Caco-2 (cell line): ENCODE results near the gene HMCES. TPM values are rescaled to one million over a fixed set of nuclear protein-coding genes. Genes with fewer than 3 reads are reported as not detected.

ENCODE experiments used
- Bru-seq: library from RNA; stranded (reverse); fragments of 400-500 nt; gene quantifications from one replicate; lab custom pipeline; 2021; lab: Mats Ljungman, UMichigan
- BruChase-seq, 2 experiments: library from RNA; stranded (reverse); fragments of 400-500 nt; gene quantifications; one replicate each; lab custom pipeline; 2021; lab: Mats Ljungman, UMichigan
- BruUV-seq: library from RNA; stranded (reverse); fragments of 400-500 nt; replicated peaks from 2 replicates; lab custom pipeline; 2021; lab: Mats Ljungman, UMichigan
- CTCF ChIA-PET: fragments of 300-600 bp; sonication (Branson Sonifier 250); formaldehyde crosslinking; loops from one replicate; lab custom pipeline; 2022; ENCODE audit warnings: antibody characterized with exemption; lab: Charles Lee
- POLR2A ChIA-PET: fragments of 300-600 bp; sonication (Branson Sonifier 250); formaldehyde crosslinking; loops from one replicate; lab custom pipeline; 2022; ENCODE audit warnings: antibody characterized with exemption; lab: Charles Lee
- DNase-seq, 2 experiments: peaks; one replicate each; pipeline versions ENCODE4 v3.0.0 to v3.0.0-alpha.2; 2020 to 2022
- H3K27me3 ChIP-seq: replicated peaks from 2 replicates; pipeline ENCODE4 v1.6.0; 2011; ENCODE audit warnings: low read length; ENCODE audit not compliant: control insufficient read depth, insufficient read depth
- H3K36me3 ChIP-seq: 2 replicates; pipeline ENCODE4 v1.5.1; 2011; ENCODE audit warnings: low read length; ENCODE audit not compliant: control insufficient read depth, insufficient read depth
- H3K4me1 ChIP-seq: fragments of 250-450 bp; sonication (Bioruptor Pico); 2 replicates; pipeline ENCODE4 v1.5.1; 2020; ENCODE audit warnings: mild to moderate bottlenecking
- H3K4me3 ChIP-seq: 2 replicates; pipeline ENCODE4 v1.5.1; 2011; ENCODE audit warnings: low read depth, mild to moderate bottlenecking, control low read depth, low read length
- H3K9me3 ChIP-seq: fragments of 250-450 bp; sonication (Bioruptor Pico); 2 replicates; pipeline ENCODE4 v1.5.1; 2020; ENCODE audit warnings: mild to moderate bottlenecking, moderate library complexity
- H3K27ac Mint-ChIP-seq: one replicate; pipeline ENCODE4 v1.8.0; 2022; ENCODE audit warnings: mixed read lengths; ENCODE audit not compliant: unreplicated experiment
- H3K27me3 Mint-ChIP-seq: one replicate; pipeline ENCODE4 v1.8.0; 2022; ENCODE audit warnings: mixed read lengths; ENCODE audit not compliant: insufficient read depth, unreplicated experiment
- H3K36me3 Mint-ChIP-seq: one replicate; pipeline ENCODE4 v1.8.0; 2022; ENCODE audit warnings: mild to moderate bottlenecking, mixed read lengths; ENCODE audit not compliant: insufficient read depth, unreplicated experiment
- H3K4me1 Mint-ChIP-seq: one replicate; pipeline ENCODE4 v1.8.0; 2022; ENCODE audit warnings: low read depth, mixed read lengths; ENCODE audit not compliant: unreplicated experiment
- H3K4me3 Mint-ChIP-seq: one replicate; pipeline ENCODE4 v1.8.0; 2022; ENCODE audit warnings: mild to moderate bottlenecking, moderate library complexity, mixed read lengths; ENCODE audit not compliant: unreplicated experiment
- H3K9me3 Mint-ChIP-seq: one replicate; pipeline ENCODE4 v1.8.0; 2022; ENCODE audit warnings: mixed read lengths; ENCODE audit not compliant: unreplicated experiment
- intact Hi-C: fragments of 100-400 bp; cut with micrococcal nuclease; formaldehyde crosslinking; loops from one replicate; pipeline ENCODE4 v1.10.0; 2022; ENCODE audit not compliant: unreplicated experiment
- long read RNA-seq: library from polyadenylated mRNA; stranded (forward); transcript quantifications from one replicate; pipeline ENCODE4 v2.0.0, GENCODE V29; 2022
- total RNA-seq: library from RNA; stranded (reverse); gene quantifications from 2 replicates; pipeline ENCODE4 v1.2.3, GENCODE V29; 2022
- TF ChIP-seq, protein P1 (sequence below), 2 experiments: fragments of 200-600 bp in 1 of 2; IDR thresholded peaks; 1 replicate in 1 of 2; 2 replicates in 1 of 2; pipeline versions ENCODE4 v1.5.1 to v1.8.0; 2011 to 2022; ENCODE audit warnings: antibody characterized with exemption in 1 of 2, control low read depth in 1 of 2, inconsistent platforms in 1 of 2, low read depth in 1 of 2, low read length in 1 of 2, mild to moderate bottlenecking in 1 of 2, moderate library complexity in 1 of 2; ENCODE audit not compliant: insufficient read depth in 1 of 2, severe bottlenecking in 1 of 2, unreplicated experiment in 1 of 2

Gene HMCES, protein sequence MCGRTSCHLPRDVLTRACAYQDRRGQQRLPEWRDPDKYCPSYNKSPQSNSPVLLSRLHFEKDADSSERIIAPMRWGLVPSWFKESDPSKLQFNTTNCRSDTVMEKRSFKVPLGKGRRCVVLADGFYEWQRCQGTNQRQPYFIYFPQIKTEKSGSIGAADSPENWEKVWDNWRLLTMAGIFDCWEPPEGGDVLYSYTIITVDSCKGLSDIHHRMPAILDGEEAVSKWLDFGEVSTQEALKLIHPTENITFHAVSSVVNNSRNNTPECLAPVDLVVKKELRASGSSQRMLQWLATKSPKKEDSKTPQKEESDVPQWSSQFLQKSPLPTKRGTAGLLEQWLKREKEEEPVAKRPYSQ
- total RNA-seq (47.7 and 47.9 TPM in 2 replicates), Bru-seq, nascent RNA (percentile 65 among the genes with signal in this experiment), BruChase-seq, experiment 1, labeled RNA remaining after a 2-hour chase (percentile 68 among the genes with signal in this experiment), BruChase-seq, experiment 2, labeled RNA remaining after a 6-hour chase (percentile 79 among the genes with signal in this experiment)
- long read RNA-seq, transcript HMCES-201 (7 exons, 2,515 nt): major isoform, 83 of 157 reads
- long read RNA-seq, transcript HMCES-202 (7 exons, 1,763 nt): minor isoform, 9 of 157 reads
- long read RNA-seq, transcript HMCES-203 (6 exons, 1,490 nt): minor isoform, 11 of 157 reads
- long read RNA-seq, transcript HMCES-204 (7 exons, 1,952 nt): minor isoform, 14 of 157 reads
- long read RNA-seq, partial matches to known transcripts: 17 of 157 reads
- long read RNA-seq, other reads (novel, unspliced or antisense): 22 of 157 reads

DNA sequence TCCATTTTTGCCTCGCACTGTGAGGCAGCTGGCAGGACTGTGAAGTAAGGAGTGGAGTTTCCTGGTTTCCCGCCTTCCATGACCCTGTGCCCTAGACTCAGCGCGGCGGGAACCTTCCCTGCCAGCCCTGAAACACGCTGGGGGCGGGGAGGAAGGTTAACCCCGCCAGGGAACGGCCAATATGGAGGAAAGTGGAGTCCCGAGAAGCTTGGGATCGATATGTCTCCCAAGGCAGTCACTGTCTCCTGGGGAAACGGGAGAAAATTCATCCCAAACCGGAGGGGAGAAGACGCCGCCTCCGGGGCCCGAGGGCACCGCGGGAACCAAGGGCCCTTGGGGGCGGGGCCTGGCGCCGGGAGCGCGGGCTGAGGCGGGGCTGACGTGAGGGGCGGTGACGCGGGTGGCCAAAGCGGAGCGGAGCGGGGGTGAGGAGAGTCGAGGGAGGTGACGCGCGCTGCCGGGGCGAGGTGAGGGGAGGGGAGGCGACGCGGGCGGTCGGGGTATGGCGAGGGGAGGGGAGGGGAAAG, at the start of gene HMCES:
TSS of gene HMCES (plus strand) at position 432 of the 527 bp plus-strand sequence. CDS start 863 bp downstream, outside the sequence.
- peaks cover 62% of the 10 kb centered on the region for H3K36me3 Mint-ChIP-seq
- H3K4me3 Mint-ChIP-seq: peak within 1 kb of the TSS; percentile 98
- H3K4me1 ChIP-seq: peaks cover 7% of the 10 kb centered on the region
- ChIA-PET CTCF (interaction anchor here (0.6 to 1.5 kb wide), 3 partner anchors 22 to 98 kb away, joined by 3 to 5 read pairs (median 5); a partner anchor contains a TSS), POLR2A (interaction anchor here (0.6 to 2.5 kb wide), 3 partner anchors 35 to 285 kb away, joined by 3 to 17 read pairs (median 3); partner anchors contain the start of gene CFAP92)
- H3K9me3 Mint-ChIP-seq: no peaks in the 10 kb centered on the region
- BruUV-seq: no TSS peak
- H3K36me3 ChIP-seq: peaks cover 7% of the 10 kb centered on the region
- no peaks in the 10 kb centered on the region for H3K9me3 ChIP-seq
- H3K27me3 ChIP-seq: no peaks in the 10 kb centered on the region
- peak within 1 kb of the TSS; percentile 81 for H3K4me3 ChIP-seq
- intact Hi-C loops: loop anchor here (1.0 to 2.0 kb wide), 2 partner anchors 29 to 36 kb away; partner anchors contain the start of gene COPG1
- TF ChIP-seq, protein P1, sequence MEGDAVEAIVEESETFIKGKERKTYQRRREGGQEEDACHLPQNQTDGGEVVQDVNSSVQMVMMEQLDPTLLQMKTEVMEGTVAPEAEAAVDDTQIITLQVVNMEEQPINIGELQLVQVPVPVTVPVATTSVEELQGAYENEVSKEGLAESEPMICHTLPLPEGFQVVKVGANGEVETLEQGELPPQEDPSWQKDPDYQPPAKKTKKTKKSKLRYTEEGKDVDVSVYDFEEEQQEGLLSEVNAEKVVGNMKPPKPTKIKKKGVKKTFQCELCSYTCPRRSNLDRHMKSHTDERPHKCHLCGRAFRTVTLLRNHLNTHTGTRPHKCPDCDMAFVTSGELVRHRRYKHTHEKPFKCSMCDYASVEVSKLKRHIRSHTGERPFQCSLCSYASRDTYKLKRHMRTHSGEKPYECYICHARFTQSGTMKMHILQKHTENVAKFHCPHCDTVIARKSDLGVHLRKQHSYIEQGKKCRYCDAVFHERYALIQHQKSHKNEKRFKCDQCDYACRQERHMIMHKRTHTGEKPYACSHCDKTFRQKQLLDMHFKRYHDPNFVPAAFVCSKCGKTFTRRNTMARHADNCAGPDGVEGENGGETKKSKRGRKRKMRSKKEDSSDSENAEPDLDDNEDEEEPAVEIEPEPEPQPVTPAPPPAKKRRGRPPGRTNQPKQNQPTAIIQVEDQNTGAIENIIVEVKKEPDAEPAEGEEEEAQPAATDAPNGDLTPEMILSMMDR (IDR thresholded peaks at IDR 0.05; ENCODE audit: insufficient read depth in 1 of 2, low read depth in 1 of 2, low read length in 1 of 2, severe bottlenecking in 1 of 2, unreplicated experiment in 1 of 2): no peak
- peak; percentile 85 to 93 for DNase-seq
- H3K27me3 Mint-ChIP-seq: no peaks in the 10 kb centered on the region
- H3K27ac Mint-ChIP-seq: peak within 1 kb of the TSS; percentile 98
- H3K4me1 Mint-ChIP-seq: peaks cover 15% of the 10 kb centered on the region

DNA sequence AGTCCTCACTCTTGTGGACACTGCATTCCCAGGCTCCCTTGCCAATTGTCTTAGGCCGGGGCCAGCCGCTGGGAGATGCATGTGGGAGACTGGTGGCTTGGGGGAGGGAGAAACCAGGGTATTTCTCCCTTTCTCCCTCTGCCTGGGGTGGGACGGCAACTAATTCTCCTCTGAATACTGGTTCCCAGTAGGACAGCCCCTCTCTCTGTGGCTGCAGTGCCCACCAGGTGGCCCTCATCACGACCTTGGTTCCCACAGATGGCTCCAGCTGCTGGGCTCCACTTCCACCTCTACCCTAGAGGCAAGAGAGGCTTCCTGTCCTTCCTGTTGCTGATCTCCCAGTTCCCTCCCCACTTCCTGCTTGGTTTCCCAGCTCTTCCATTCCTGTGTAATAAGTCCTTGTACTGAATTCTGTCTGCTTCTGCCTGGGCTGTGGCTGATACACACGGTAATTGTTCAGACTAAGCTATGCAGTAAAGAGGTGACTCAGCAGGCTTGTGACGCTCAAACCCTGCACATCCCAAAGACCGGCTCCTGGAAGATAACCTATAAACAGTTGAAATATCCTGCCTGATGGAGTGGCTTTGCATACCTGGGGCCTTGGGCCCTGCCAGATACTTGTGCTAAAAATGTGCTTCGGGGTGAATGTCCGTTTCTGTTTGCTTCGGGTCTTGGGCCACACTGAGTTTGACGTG, 49.6 kb upstream of the HMCES start:
- no peak overlapping the region for H3K4me3 ChIP-seq
- POLR2A ChIA-PET: no interaction called here

More for the DNA sequence above, 49.6 kb upstream of the HMCES start:
- Mint-ChIP-seq H3K4me1 (peaks cover 7% of the 10 kb centered on the region), H3K27me3 (no peaks in the 10 kb centered on the region), H3K4me3 (no peak overlapping the region), H3K27ac (peak overlapping the region; percentile 16), H3K9me3 (no peaks in the 10 kb centered on the region), H3K36me3 (no peaks in the 10 kb centered on the region)
- peak in 1 of 2 experiments; percentile 11 for DNase-seq
- TF ChIP-seq, protein P1 (IDR thresholded peaks at IDR 0.05; ENCODE audit: insufficient read depth in 1 of 2, low read depth in 1 of 2, low read length in 1 of 2, severe bottlenecking in 1 of 2, unreplicated experiment in 1 of 2): peak in 1 of 2 experiments; percentile 11
- BruUV-seq: no TSS peak
- H3K9me3 ChIP-seq: no peaks in the 10 kb centered on the region
- CTCF ChIA-PET: interaction anchor here (1.0 kb wide), 1 partner anchor 17 kb away, joined by 4 read pairs; no protein-coding TSS in a partner anchor
- peaks cover 9% of the 10 kb centered on the region for H3K4me1 ChIP-seq
- H3K36me3 ChIP-seq: no peaks in the 10 kb centered on the region
- intact Hi-C loops: no loop called here
- no peaks in the 10 kb centered on the region for H3K27me3 ChIP-seq
